EL (cell line): ENCODE measurements around the gene ALDH1B1.

Experiments
- DNase-seq: peaks from one replicate; pipeline ENCODE4 v3.0.0-alpha.2; 2016

Gene ALDH1B1

DNA sequence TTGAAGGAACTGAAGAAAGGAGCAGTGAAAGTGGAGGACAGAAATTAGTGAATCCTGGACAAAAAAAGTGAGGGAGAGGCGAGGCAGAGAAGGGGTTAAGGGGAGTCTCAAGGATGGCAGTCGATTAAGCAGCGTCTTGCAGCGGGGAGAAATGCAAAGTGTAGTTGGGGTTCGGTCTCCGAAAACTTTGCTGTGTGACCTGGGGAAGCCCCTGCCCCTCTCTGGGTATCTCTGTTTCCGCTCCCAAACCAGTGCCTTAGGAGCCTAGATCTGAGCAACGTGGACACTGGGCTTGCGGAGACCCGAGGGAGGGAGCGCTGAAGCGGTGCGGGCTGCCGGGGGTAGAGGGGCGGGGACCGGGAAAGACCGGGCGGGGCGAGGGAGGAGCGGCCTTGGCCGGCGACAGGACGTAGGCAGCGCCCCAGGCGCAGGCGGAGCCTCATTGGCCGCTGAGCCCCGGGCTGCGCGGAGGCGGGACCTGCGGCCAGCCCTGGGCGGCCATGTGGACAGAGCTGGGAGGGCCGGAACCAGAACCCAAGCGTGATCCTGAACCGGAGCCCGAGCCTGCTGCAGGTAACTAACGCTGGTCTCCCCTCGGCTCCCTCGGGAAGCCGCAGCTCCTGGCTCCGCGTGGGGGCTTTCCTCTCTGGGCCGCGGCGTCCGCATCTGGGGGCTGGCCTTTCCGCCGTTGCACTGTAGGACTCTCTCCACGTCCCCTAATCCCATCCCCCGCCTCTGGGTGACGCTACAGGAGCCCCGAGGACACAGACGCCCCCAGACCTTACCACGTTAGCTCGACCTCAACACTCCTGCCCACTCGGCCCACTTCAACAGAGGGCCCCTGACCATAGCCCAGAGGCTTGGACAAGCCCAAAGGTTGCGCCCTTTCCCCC, at the start of gene ALDH1B1:
Gene ALDH1B1 (plus strand): TSS at position 468 of the 893 bp plus-strand sequence. CDS start 3,047 bp downstream, outside the sequence.
- DNase-seq, result peak; percentile 89

DNA sequence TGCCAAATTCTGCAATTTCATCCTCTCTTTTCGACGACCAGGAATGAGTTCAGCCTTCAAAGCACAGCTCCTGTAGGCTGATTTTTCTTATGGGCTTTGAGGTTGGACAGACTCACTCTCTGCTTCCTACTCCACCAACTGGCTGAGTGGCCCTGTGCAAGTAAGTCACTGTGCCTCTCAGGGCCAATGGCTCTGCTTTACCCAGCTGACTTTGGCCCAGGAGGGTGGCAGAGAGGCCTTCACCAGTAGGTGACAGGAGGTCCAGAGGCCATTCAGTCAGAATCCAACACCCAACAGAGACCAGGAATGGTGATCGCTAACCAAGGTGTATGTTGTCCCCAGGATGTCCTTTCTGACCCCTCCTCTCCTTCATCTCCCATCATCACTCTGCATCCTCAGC, 49.5 kb upstream of the ALDH1B1 start:
- DNase-seq, result no peak

DNA sequence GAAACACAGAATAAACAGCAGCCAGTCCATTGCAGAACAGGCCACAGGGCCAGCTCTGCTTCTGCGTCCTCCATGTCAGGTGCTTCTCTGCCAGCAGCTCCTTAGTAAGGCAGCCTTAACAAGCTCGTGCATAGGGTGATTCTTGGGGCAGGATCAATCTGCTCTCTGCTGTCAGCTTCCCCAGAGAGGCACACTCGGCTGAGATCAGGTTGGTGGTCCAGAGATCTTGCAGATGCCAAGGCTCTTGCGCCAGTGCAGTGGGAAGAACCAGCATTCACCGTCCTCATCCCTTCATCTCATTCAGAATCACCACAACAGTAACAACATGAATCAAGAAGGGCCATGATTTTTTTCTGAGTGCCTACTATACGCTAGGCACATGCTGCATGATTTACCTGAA, 49.0 kb upstream of the ALDH1B1 start:
- DNase-seq, result no peak

DNA sequence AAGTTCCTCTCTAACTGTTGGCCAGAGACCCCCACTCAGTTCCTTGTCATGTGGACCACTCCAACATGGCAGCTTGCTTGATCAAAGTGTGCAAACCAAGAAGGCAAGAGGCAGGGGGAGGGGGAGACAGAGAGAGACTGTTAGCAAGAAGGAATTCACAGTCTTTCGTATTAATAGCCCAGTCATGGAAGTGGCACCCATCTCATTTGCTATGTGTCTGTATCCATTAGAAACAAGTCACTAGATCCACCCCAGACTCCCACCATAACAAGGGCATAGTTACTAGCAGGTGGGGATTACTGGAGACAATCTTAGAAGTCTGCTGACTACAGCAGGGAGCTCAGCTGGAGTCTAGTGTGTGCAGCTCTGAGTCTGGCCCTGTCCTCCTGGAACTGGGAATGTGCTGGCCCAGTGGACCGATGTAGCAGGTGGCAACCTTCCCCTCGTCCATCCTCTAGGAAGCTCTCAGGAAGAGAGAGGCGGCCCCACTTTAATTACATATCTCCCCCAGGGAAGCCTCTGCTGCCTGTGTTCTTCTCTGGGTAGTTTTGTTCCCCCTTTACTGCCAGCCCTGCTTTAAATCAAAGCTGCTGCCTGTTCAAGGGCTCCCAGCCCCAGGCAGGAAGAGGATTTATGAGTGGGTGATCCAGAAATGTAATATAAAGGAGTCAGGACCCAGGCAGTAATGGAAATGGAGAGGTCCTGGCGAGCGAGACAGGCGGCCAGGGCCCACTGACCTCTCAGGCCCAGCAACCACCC, 47.8 kb upstream of the ALDH1B1 start:
- DNase-seq, result no peak

DNA sequence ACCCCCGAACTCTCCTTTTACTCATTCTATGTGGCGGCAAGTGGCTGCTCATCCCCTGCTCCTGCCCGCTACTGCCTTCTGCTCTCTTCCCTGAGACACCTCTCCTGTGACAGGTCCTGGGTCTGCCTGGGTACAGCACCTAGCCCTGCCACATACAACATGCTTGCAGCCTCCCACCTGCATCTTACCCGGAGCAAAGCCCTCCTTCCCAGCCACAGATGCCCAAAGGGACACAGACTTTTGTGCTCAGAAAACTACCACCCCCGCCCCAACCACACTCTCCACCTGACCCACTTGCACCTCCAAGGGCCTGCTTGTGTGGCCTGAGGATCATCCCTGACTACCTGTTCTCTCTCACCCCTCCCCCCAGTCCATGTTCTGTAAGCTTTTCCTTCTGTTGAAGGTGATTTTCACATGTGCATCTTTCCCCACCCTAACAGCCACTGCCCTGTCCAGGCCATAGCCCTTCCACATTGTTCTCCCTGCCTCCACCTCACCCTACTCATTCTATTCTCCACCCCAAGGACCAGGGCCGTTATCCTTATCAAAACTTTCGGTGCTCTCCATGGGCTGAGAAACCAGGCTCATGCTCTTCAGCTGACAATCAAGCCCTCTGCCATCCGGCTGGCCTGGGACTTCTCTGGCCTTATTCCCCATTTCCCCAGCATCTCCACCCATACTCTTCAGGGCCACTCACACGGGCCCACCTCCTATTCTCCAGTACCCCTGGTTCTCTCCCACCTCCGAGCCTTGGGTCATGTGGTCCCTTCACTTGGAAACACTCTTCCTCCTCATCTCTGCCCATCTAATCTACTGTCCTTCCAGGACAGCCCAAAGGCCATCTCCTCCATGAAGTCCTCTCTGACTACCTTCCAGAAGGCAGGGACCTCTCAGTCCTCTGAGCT, 46.4 kb upstream of the ALDH1B1 start:
- DNase-seq, result no peak

DNA sequence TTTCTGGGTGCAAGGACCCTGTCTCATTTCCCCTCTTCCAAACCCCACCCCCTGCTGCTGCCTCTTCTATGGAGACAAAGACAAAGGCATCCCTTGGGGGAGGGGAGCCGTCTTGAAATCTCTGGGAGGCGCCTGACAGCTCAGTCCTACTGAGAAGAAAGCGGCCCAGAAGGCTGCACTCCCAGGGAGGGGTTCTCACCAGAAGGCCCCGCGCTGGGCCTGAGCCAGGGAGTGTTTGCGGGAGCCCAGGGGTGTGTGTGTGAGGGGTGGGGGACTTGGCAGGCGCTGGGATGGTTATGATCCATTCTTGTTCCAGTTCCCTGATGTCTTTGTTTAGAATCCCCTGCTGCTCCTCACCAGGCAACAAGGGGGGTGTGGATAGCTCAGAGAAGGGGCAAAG, 45.7 kb upstream of the ALDH1B1 start:
- DNase-seq, result no peak

DNA sequence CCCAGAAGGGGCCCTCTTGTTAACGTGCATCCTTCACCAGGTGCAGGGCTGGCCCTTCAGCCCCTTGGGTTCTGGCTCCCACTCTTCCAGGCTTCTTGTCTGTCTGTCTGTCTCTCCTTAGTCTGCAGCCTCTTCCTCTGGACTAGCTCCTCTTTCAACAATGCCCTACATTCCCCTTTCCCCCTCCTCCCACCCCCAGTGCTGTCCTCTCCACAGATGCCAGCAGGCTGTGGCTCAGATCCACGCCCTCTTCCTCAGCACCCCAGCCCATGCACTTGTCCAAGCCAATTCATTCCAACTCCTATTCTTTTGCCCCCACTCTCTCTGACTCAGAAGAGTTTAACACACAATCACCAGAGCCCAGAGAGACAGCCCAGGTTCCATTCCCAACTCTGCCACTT, 45.2 kb upstream of the ALDH1B1 start:
- no peak for DNase-seq

DNA sequence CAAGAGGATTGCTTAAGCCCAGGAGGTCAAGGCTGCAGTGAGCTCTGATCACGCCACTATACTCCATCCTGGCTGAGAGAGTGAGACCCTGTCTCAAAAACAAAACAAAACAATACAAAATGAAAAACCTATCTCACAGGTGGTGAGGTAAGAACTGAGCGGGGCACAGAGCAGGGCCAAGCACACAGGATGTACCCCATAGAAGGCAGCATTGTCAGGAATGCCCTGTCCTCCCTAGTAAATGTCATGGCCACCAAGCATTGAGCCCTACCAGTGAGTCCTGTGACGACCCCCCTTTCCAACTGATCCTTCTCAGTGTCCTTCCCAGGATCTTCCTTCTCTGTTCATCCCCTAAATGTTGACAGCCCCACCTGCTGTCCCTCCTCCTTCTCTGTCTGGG, 44.6 kb upstream of the ALDH1B1 start:
- no peak for DNase-seq

DNA sequence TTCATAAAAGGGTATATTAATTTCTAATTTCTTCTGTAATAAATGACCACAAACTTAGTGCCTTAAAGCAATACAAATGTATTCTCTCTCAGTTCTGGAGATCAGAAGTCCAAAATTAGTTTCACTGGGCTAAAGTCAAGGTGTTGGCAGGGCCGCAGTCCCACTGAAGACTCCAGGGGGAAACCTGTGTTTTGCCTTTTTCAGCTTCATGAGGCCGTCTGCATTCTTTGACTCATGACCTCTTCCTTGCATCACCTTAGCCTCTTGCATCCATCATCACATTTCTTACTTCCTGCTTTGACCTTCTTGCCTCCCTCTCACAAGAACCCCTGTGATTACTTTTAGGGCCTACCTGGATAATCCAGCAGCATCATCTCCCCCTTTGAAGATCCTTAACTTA, 42.0 kb upstream of the ALDH1B1 start:
- no peak for DNase-seq

DNA sequence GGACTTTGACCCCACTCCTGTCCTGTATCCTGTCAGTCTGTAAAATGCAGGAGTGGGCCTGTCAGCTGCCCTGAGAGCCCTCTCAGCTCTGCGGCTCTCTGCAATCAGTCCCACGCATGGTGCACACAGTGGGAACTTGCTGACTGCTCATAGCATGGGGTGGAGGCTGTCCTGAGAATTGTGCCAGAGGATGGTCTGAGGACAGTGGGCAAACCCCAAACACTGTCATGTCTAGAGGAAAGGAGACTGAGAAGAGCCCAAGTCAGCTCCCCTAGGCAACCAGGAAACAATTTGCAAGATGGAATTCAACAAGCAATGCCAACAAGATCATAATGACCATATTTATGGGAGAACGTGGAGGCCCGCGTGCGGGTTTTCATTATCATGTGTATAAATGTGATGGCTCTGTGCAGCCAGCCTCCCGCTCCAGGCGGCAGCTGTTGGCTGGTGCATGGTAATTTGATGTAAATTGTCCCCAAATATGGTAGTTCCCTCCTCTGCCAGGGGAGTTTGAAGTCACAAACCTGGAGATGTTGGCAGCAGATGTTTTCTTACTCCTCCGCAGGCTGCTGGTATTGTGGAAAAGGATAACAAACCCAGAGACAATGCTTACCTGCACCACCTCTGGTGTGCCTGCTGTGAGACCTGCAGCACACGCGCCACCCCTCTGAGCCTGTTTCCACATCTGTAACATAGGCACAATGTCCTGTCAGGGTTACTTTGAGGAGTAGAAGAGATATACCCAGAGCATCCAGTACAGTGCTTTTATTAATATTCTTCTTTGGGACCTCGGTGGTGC, 39.8 kb upstream of the ALDH1B1 start:
- DNase-seq, result no peak

DNA sequence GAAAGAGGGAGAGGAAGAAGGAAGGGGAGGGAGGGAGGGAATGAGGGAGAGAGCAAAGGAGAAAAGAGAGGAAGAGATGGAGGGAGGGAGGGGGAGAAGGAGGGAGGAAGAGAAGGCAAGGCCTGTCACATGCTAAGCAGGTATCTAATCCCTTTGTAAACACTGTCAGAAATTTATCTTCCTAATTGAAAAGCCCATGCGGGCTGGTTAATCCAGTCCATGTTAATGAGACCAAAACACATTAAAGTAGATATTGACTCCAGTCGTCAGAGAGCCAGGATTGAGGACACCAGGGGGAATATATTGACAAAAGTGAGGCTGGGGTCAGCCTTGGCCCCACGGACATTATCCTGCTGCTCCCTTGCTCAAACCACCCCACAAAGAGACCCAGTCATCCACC, 37.4 kb upstream of the ALDH1B1 start:
- DNase-seq, result no peak

DNA sequence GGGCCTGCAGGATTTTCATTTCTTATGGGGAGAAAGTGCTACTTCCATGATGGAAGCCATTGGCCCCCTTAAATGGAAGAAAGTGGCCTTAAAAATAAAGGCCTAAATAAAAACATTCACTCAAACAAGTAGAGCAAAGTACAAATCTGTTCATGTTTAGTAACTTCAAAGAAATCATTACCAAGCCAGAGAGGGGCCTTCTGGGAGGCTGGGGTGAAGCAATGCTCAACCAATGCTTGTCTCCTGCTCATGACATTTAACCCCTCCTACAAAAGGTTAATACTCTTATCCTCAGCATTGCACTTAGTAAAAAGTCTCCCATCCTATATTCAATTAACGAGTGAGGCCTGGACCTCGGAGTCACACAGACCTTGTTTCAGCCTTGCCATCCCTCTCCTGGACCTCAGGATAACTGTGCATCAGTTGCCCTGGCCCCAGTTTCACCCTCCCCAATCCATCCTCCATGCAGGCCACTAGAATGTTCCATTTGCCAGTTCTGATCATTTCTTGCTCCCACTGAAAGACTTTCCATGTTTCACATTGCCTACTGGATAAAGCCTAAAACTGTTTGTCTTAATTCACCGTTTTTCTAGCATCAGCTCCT, 36.9 kb upstream of the ALDH1B1 start:
- no peak for DNase-seq

DNA sequence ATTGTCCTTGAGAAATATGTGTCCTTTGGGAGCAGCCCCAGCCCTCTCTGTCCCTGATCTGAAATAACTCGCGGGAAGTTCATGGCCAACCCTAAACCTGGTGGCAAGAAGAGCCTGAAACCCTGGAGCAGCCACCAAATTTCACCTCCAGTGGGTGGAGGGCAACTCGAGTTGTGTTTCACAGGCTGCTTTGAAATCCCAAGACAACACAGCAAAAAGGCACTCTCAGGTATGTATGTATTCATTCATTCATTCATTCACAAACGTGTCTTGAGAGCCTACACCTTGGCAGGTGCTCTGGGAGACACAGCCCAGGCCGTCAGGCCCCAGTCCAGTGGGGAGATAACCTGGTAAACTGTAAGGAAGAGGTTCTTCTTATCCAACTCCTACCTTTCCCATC, 35.7 kb upstream of the ALDH1B1 start:
- DNase-seq, result no peak

DNA sequence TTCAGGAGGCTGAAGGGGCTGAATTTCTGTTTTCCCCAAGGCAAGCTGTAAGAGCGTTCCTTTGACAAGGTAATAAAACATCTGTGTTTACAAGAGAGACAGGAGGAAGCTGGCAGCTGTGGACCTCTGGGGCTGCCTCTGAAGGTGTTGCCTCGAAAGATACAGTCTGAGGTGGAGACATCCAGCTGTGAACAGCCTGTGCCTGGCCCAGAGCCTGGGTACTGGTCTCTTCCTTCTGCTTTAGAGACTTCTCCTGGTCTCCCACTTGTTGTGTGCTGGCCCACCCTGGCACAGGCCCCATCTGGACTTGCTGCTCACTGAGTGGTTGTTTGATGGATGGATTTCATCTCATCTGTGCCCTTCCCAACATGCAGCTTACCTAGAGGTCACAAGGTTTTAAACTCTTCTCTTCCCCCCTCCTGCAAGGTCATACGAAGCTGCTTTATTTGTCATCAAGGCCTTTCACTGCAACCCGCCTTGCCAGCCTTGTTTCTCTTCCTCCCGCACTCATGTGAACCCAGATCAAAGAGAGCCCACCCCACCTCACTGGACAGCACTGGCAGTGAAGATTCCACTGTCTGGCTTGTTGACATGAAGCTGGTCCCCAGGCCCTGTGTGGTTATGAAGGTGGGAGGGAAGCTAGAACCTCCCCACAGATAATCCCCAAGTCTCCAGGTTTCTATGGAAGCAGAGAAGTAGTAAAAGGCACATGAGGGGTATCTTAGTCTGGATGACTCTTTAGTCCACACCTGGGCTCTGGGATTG, 35.0 kb upstream of the ALDH1B1 start:
- DNase-seq, result no peak

DNA sequence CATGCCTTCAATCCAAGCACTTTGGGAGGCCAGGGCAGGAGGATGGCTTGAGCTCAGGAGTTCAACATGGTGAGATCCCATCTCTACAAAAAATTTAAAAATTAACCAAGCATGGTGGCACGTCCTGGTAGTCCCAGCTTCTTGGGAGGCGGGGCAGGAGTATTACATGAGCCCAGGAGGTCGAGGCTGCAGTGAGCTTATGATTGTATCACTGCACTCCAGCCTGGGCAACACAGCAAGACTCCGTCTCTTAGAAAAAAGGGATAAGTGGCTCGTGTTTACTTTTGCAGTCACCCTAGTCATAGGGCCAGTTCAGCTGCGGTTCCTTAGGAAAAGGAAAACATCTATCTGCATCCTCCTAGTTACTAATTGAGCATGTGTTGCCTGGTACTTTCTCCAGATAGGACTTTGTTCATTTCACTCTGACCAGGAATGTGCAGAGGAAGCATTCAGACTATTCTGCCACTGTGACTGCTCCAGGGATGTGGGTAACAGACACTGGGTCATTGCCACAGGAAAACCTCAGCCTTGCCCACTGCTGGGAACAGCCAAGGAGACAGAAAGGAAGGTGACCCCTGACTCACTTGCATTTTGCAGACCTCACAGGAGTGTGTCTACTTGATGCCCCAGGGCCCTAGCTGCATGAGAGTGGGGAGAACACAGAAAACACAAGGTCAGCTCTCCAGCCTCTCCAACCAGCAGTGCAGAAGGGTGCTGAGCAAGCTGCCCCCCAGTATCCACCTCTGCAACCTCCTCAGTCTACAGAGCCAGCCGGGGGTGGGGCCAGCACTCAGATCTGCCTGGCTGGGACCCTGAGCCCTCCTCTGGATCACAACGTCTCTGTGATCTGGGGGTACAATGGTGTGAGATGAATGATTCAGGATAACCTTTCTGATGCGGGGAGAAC, 33.9 kb upstream of the ALDH1B1 start:
- DNase-seq, result peak; percentile 8

DNA sequence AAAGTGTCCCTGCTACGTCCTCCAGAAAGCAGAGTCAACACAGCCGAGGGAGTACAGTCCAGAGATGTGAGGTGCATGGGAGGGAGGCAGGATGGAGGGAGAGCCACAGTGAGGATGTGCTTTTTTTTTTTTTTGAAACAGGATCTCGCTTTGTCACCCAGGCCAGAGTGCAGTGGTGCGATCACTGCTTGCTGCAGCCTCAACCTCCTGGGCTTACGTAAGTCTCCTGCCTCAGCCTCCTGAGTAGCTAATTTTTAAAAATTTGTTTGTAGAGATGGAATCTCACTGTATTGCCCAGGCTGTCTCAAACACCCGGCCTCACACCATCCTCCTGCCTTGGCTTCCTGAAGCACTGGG, 33.2 kb upstream of the ALDH1B1 start:
- DNase-seq, result no peak

DNA sequence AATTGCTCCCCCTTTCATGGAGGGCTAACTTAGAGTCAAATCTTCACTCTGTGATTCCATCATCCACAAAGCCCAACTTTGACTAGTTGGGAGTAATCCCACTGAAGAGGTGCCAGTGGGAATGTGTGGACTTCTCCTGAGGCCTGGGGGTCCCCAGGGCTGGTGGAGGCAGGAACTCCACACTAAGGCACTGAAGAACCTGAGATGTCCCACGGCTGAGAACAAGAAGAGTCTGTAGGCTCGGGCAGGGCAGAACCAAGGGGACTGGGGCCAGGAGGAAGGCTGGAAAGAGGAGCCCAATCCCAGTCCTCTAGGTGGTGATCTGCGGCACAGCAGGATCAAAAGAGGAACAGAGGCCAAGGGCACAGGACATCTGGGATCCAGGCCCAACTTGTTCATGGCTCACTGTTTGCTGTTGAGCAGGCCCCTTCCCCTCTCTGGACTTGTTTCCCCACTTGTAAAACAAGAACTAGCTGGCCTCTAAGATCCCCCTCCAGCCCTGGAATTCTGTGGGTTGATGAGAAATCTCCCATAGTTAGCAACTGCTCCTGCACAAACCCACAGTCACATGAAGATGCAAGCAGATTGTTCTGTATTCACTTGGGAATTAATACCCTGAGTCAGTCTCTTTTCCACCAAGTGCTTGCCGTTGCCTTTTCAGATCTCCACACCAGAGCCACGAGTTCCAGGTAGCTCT, 32.7 kb upstream of the ALDH1B1 start:
- no peak for DNase-seq

DNA sequence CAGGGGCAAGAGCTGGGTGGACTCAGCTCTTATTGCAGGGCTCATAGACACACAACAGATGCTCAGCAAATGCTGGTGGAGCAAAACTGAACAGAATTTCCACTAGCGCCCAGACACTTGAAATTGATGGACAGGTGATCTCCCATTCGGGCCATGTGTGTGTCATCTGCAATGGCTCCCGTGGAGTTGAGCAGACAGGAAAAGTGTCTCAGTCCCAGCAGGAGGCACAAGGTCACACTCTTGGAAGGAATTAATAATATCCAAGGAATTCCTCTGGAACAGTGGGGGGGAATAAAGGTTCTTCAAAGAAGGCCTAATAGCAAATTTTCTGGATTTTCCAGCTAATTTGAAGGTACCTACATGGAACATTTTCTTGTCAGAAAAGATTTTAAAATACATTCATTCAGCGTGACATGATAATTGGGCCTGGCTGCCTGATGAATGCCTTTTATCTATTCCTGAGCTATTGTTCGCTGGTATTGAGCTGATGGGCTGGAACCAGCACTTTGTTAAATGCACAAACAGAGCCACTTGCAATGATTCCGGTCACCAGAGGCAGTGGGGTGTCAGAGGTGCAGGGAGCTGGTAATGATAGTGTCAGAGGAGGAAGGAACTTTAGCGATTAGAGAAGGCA, 31.5 kb upstream of the ALDH1B1 start:
- no peak for DNase-seq

DNA sequence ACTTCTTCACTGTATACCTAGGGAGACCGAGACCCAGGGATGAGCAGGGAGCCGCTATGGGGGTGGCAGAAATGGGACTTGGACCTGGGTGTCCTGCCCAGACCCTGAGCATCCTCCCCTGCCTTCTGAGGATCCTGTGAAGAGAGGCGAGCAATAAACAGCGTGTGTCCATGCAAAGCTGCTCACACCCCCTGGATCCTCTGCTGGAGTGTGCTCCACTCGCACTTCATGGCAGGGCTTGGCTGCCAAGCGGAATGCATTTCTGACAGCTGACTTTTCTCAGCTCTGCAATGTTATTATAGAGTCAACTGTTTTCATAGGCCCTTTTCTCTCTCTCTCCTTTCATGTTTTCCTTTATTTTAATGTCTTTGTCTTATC, 31.0 kb upstream of the ALDH1B1 start:
- no peak for DNase-seq
